Right cardiac atrium (tissue), 5 donors: ENCODE data around the gene COL8A2. TPM values are rescaled to one million over a fixed set of nuclear protein-coding genes. Genes with fewer than 3 reads are reported as not detected.

Experiments used
- ATAC-seq, 2 donors: fragments of 200-7000 bp; cut with Tn5 transposase; one replicate each; pipeline versions ENCODE4 v1.8.0 to v1.9.1; 2020; ENCODE audit warnings: moderate library complexity in 2 of 2, mild to moderate bottlenecking in 1 of 2
- DNase-seq, 3 donors: peaks; one replicate each; pipeline ENCODE4 v3.0.0-alpha.2; 2020
- H3K27ac ChIP-seq: one replicate; pipeline ENCODE4 v1.5.1; 2013; ENCODE audit warnings: mild to moderate bottlenecking, low read length, control low read depth, moderate library complexity
- H3K27me3 ChIP-seq: one replicate; pipeline ENCODE4 v1.6.1; 2013; ENCODE audit not compliant: control insufficient read depth, insufficient read depth
- H3K4me1 ChIP-seq: one replicate; pipeline ENCODE4 v1.6.1; 2013; ENCODE audit warnings: low read length; ENCODE audit not compliant: control insufficient read depth, insufficient read depth
- H3K4me3 ChIP-seq: one replicate; pipeline ENCODE4 v1.5.1; 2013; ENCODE audit warnings: low read length, control low read depth
- H3K9me3 ChIP-seq: one replicate; pipeline ENCODE4 v1.6.1; 2013; ENCODE audit warnings: low read length; ENCODE audit not compliant: control insufficient read depth
- WGBS: extraction: QIAGEN DNeasy Blood & Tissue Kit; methylation state at CpG from one replicate; pipeline ENCODE4 v1.1.7; 2013; 5-methylcytosine and 5-hydroxymethylcytosine counted together
- intact Hi-C, 4 donors: fragments of 100-400 bp; cut with DNase I; formaldehyde crosslinking; loops; one replicate each; pipeline versions ENCODE4 v1.11.0 to v1.14.0; 2022 to 2023
- polyA plus RNA-seq: library from polyadenylated mRNA; stranded (reverse); fragments of 200-250 nt; gene quantifications from one replicate; pipeline ENCODE4 v1.2.3, GENCODE V29; 2013
- total RNA-seq, 4 donors: library from RNA; stranded (reverse); fragmentation: NEBNext Ultra II Directional; extraction: Animal tissue kit (Norgen Biotek cat#: 25700); gene quantifications; one replicate each; pipeline ENCODE4 v1.2.1, GENCODE V29; 2021
- donor health status: healthy with polysubstance abuse.
- donor health status: DM: no; HTN: yes; CAD: no.
- donor health status: DM: no; HTN: no; CAD: no.
- donor health status: DM: no; HTN: yes; CAD: no; lungs with severe emphysema.
- donor health status: DM: yes; HTN: yes; CAD: no.

Gene COL8A2
- total and polyA plus RNA-seq, 5 donors = 2.4 to 4.1 (median 3.1) TPM

GRCh38 chr1:36126005-36126716, 1.1 kb upstream of the COL8A2 start:
- no peak for ATAC-seq
- Histone ChIP-seq H3K4me3 (no peak overlapping the region), H3K27me3 (no peaks in the 10 kb centered on the region), H3K4me1 (no peaks in the 10 kb centered on the region), H3K27ac (no peak overlapping the region), H3K9me3 (no peaks in the 10 kb centered on the region)
- DNase-seq = no peak
- intact Hi-C loops = no loop called here
- WGBS = 80% methylated on average over 21 of the region's 21 CpGs

GRCh38 chr1:36124404-36125128, 456 bp downstream of the COL8A2 start:
- H3K9me3 ChIP-seq = no peaks in the 10 kb centered on the region
- WGBS = 24% methylated on average over 42 of the region's 42 CpGs
- H3K27me3 ChIP-seq = no peaks in the 10 kb centered on the region
- no peaks in the 10 kb centered on the region for H3K4me1 ChIP-seq
- H3K4me3 ChIP-seq = peak overlapping the region; percentile 49
- ATAC-seq = no peak
- H3K27ac ChIP-seq = no peak overlapping the region
- no peak for DNase-seq
- intact Hi-C loops = no loop called here

GRCh38 chr1:36123356-36123755, 1.7 kb downstream of the COL8A2 start:
- DNase-seq (peak in 1 of 3 donors; percentile 76), ATAC-seq (peak in 1 of 2 donors; percentile 28)
- H3K9me3 ChIP-seq = no peaks in the 10 kb centered on the region
- intact Hi-C loops = no loop called here
- H3K4me3 ChIP-seq = no peak overlapping the region
- H3K27ac ChIP-seq = no peak overlapping the region
- no peaks in the 10 kb centered on the region for H3K27me3 ChIP-seq
- no peaks in the 10 kb centered on the region for H3K4me1 ChIP-seq
- WGBS = 50% methylated on average over 8 of the region's 8 CpGs

GRCh38 chr1:36122062-36123030, 2.7 kb downstream of the COL8A2 start:
- intact Hi-C loops = no loop called here
- no peak overlapping the region for H3K4me3 ChIP-seq
- ATAC-seq (no peak), DNase-seq (no peak)
- no peaks in the 10 kb centered on the region for H3K9me3 ChIP-seq
- H3K4me1 ChIP-seq = no peaks in the 10 kb centered on the region
- H3K27me3 ChIP-seq = no peaks in the 10 kb centered on the region
- WGBS = 84% methylated on average over 12 of the region's 12 CpGs
- H3K27ac ChIP-seq = no peak overlapping the region

- Histone ChIP-seq H3K4me3 (no peak overlapping the region), H3K27me3 (no peaks in the 10 kb centered on the region), H3K9me3 (no peaks in the 10 kb centered on the region), H3K27ac (no peak overlapping the region), H3K4me1 (no peaks in the 10 kb centered on the region)
- ATAC-seq (no peak), DNase-seq (no peak)
- intact Hi-C loops = no loop called here
- WGBS = 36% methylated on average over 9 of the region's 9 CpGs
Observed at GRCh38 chr1:36119456-36119855, 5.6 kb downstream of the COL8A2 start.

- H3K27ac ChIP-seq = no peak overlapping the region
- no peak for ATAC-seq
- 59% methylated on average over 10 of the region's 10 CpGs for WGBS
Observed at GRCh38 chr1:36118447-36119204, 6.4 kb downstream of the COL8A2 start.

GRCh38 chr1:36116901-36117300, 8.1 kb downstream of the COL8A2 start:
- Histone ChIP-seq H3K9me3 (no peaks in the 10 kb centered on the region), H3K27me3 (no peaks in the 10 kb centered on the region), H3K4me1 (no peaks in the 10 kb centered on the region), H3K4me3 (no peak overlapping the region), H3K27ac (no peak overlapping the region)
- intact Hi-C loops = no loop called here
- ATAC-seq (no peak), DNase-seq (no peak)
- 81% methylated on average over 5 of the region's 5 CpGs for WGBS

More at GRCh38 chr1:36118447-36119204, 6.4 kb downstream of the COL8A2 start:
- Histone ChIP-seq H3K4me3 (no peak overlapping the region), H3K4me1 (no peaks in the 10 kb centered on the region), H3K9me3 (no peaks in the 10 kb centered on the region), H3K27me3 (no peaks in the 10 kb centered on the region)
- DNase-seq = peak in 1 of 3 donors; percentile 35
- intact Hi-C loops = no loop called here

GRCh38 chr1:36115931-36116330, 9.1 kb downstream of the COL8A2 start:
- no peaks in the 10 kb centered on the region for H3K9me3 ChIP-seq
- WGBS = 63% methylated on average over 5 of the region's 5 CpGs
- no peak overlapping the region for H3K27ac ChIP-seq
- intact Hi-C loops = no loop called here
- DNase-seq = no peak
- no peak for ATAC-seq
- no peaks in the 10 kb centered on the region for H3K27me3 ChIP-seq
- H3K4me3 ChIP-seq = no peak overlapping the region
- no peaks in the 10 kb centered on the region for H3K4me1 ChIP-seq

GRCh38 chr1:36115200-36115669, 9.8 kb downstream of the COL8A2 start:
- DNase-seq = peak; percentile 52 to 87 (median 85)
- peak; percentile 65 to 79 for ATAC-seq
- Histone ChIP-seq H3K4me3 (no peak overlapping the region), H3K4me1 (no peaks in the 10 kb centered on the region), H3K27me3 (no peaks in the 10 kb centered on the region), H3K27ac (no peak overlapping the region), H3K9me3 (no peaks in the 10 kb centered on the region)
- intact Hi-C loops = no loop called here
- WGBS = 50% methylated on average over 18 of the region's 18 CpGs

GRCh38 chr1:36114371-36114770, 10.7 kb downstream of the COL8A2 start:
- no peaks in the 10 kb centered on the region for H3K9me3 ChIP-seq
- H3K27me3 ChIP-seq = no peaks in the 10 kb centered on the region
- ATAC-seq (no peak), DNase-seq (no peak)
- H3K4me3 ChIP-seq = no peak overlapping the region
- no peak overlapping the region for H3K27ac ChIP-seq
- intact Hi-C loops = no loop called here
- H3K4me1 ChIP-seq = no peaks in the 10 kb centered on the region
- 66% methylated on average over 5 of the region's 5 CpGs for WGBS
